Measurements from ENCODE around the gene DIAPH3.
"Not testable (repeated sequence)": the region's sequence is repeated elsewhere in the genome, so short reads cannot be mapped to it uniquely, and the experiment has no call there.

The DIAPH3 gene

DNA sequence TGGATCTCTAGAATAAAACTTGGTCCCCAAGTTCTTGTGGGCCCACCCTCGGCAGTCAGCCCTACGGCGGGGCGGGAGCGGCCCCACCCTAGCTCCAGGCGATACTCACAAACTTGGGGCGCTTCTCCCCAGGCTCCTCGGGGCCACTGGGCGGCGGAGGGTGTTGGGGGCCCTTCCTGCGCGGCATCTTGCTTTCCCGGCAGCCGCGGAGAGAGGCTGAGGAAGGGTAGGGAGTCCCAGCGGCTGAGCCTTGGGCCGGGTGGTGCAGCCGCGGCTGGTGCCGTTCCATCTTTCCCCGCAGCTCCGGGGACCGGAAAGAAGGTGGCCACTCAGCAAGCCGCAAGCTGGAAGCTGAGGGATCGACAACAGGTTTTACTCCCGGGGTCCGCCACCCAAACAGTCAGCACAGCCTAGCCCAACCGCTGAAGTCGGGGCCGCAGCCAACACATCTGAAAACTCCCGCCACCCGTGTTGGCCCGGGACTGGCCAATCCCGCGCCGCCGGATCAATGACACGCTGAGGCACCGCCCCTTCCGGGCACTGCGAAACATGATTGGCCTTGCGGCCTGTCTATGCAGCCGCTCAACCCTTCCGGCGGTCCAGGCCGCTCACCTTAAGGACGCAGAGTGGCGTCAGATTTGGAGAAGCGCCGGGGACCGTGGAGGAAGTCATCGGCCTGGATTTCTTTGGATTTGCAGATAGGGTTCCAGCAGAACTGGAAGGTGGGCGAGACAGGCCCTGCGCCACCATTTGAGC, at the start of gene DIAPH3:
Gene DIAPH3, minus strand, starts transcription at position 451 of the 756 bp plus-strand sequence. Its CDS starts 162 bp downstream, at position 289.
- peak; percentile 84 to 91 (median 88) for DNase-seq

DNA sequence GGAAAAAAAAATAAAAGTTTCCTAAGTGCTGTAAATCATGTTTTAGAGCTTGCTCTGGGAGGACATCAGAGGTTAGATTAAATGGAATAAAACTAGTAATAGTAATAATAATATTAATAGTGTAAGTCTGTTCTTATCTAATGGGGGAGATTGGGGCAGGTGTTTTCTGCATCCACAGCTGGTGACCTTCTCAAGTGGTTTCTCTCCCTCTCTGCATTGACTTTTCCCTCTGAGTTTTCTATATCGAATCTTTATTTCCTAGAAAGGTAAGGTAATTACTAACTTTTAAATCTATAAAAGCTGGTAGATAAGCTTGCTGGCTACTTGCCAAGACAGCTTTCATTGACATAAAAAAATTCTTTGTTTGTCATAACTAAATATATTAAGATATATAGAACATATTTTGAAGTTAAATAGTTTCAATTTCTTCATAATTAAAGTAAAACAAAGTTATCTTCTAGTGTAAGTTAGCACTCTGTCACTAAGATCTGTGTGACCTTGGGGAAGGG, 49.6 kb upstream of the DIAPH3 start:
- no peak for DNase-seq

DNA sequence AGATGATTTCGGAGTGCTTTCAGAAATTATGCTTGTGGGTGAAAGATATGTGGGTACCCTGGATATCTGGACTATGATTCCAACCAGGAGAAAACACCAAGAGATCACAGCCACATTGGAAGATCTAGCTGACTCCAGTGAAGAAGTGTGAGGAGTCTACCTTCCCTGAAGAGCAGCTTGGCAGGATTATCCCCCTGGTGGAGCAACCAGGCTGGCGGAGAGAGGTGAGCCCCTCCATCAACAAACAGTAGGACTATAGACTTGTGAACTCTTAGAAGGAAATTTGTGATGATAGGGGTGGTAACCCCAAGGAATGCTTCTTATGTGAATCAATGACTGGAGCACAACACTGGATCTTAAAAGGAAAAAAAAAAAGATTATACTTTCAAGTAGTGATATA, 47.8 kb upstream of the DIAPH3 start:
- DNase-seq, result no peak

GRCh38 chr13:60210510-60211330, 47.0 kb upstream of the DIAPH3 start:
- DNase-seq, result no peak

DNA sequence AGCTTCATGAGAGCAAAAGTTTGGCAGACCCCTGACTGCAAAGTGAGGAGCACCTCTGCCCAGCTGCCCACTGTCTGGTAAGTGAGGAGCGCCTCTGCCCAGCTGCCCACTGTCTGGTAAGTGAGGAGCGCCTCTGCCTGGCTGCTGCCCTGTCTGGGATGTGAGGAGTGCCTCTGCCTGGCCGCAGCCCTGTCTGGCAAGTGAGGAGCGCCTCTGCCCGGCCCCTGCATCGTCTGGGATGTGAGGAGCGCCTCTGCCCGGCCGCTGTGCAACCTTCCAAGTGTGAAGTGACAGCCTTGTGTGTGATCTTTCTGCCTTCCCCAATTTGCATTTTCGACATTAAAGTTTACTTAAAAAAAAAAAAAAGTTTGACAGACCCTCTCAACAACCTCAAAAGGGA, 41.8 kb upstream of the DIAPH3 start:
- not testable (repeated sequence) for DNase-seq

DNA sequence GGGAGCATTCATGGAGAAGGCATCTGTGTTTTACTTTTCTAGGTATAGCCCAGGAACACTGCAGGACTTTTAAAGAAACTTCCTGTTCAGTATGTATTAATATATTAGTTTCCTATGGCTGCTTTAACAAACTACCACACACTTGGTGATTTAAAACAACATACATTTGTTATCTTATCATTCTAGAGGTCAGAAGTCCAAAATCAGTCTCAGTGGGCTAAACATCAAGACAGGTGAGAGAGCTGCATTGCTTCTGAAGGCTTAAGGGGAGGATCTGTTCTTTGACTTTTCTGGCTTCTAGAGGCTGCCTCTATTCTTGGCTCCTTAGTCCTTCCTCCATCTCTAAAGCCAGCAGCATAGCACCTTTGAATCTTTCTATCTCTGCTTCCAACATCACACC, 37.6 kb upstream of the DIAPH3 start:
- DNase-seq, result no peak

- DNase-seq, result not testable (repeated sequence)
These were observed 32.2 kb upstream of the DIAPH3 start for GRCh38 chr13:60195893-60196292.

GRCh38 chr13:60182907-60183306, 19.2 kb upstream of the DIAPH3 start:
- DNase-seq, result no peak

DNA sequence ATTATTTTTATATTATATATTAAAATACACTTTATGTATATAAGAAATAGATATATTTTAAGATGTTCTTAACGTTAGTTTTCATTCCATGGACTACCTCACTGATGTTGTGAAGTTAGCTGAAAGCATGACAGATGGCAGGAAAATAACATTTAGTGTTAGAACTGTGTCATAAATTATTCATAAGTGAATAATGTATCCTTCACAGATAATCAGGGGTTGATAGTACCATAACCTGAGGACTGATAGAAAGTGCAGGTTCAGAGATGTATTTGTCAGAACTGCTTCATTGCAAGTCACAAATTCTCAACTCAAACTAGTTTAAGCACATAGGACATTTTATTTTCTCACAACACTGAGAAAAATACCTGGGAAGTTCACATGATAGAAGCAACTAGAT, 14.6 kb upstream of the DIAPH3 start:
- DNase-seq, result no peak

DNA sequence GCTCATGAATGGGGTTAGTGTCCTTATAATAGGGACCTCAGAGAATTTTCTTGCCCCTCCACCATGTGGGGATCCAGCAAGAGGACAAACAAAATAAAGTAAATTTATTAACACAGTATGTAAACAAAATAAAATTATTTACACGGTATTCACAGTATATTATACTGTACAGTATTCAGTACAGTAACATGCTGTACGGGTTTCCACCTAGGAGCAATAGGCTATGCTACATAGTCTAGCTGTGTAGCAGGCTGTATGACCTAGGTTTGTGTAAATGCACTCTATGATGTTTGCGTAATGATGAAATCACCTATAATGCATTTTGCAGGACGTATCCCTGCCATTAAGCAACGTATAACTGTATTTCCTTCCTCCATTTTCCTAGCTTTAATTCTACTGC, 11.8 kb upstream of the DIAPH3 start:
- no peak for DNase-seq

GRCh38 chr13:60174113-60174512, 10.4 kb upstream of the DIAPH3 start:
- DNase-seq, result no peak

DNA sequence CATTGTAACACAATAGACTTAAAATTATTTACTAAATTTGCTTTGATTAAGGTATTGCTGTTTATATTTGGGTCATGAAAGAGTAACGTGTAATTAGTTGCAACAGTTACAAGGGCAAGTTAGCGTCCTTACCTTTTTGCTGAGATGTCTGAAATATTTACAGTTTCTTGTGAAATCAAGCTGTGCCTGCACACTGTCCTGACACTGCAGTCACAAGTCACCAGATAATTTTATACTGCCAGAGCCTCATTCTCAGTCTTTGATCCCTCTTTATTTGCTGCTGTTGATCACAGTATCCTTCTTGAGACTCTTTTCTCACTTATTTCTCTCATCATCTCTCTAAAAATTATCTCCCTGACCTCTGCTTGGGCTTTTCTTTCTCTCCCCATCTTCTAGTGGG, 8.4 kb upstream of the DIAPH3 start:
- DNase-seq, result no peak

DNA sequence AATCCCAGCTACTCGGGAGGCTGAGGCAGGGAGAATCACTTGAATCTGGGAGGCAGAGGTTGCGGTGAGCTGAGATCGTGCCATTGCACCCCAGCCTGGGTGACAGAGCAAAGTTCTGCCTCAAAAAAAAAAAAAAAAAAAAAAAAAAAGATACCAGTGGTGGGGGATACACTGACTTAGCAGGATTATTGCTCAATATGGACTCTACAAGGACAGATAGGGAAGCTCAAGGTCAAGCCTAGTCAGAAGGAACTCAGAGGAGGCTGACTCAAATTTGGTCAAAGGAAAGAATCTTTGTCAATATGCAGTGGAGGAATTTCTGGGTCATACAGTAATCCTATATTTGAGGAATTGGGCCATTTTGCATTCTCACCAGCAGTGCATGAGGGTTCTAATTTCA, 6.7 kb upstream of the DIAPH3 start:
- no peak for DNase-seq

- no peak for DNase-seq
These were observed 5.7 kb upstream of the DIAPH3 start for GRCh38 chr13:60169239-60170031.

GRCh38 chr13:60167121-60167520, 3.4 kb upstream of the DIAPH3 start:
- no peak for DNase-seq

DNA sequence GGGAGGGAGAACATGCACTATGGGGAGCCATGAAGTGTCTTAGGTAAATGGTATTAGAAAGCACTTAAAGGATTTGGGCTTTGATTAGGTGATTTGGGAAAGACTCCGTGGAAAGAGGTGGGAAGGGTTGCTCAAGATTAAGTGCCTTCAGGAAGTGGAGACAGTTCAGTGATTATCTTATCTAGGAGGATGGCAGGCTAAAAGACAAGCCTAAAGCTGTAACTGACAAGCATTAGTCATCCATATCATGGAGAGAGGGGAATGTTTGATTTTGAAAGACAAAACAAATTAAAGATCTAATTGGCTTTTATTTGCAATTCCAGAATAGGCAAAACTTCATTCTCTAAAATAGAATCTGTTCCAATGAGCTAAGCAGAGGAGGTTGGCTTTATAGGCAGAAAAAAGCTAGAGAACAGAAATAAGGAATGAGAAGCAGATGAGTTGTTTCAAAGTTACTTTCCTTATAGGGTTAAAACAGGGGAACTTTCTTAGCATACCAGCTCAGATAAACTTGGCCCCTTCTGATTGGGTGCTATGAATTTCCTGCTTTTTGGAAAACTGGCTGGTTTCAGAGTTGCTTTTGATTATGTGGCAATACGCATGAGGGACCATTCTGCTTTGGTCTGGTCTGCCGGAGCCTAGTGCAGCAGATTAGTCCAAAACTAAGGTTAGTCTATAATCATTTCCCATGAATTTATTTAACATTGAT, 1.8 kb upstream of the DIAPH3 start:
- no peak for DNase-seq

DNA sequence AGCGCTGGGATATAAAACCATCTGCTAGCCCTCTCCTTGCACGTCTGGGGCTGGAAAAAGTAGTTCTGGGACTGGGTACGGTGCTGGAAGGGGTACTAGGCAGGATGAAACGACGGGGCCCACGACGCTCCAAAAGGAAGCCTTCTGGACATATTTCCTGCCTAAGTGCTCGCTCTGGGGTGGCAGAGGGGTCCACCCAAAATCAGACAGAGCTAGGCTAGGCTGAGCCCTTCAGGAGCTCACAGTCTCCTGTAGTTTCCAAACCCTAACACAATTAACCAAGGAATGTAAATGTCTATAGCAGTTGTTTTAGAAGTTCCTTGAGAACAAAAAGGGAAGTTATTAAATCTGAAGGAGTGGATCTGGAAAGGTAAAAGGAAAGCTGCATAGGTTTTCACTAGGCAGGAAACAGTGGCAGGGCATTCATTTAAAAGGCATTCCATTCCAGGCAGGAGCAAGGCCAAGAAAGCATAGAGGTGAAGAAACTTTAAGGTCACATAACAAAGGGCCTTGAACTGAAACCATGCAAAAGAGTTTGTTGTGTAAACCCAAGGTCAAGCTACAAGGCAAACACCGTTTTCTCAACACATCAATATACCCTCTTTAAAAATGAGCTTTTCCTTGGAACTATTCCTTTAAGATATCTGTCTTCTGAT, 634 bp upstream of the DIAPH3 start:
- DNase-seq, result no peak

- DNase-seq, result no peak
These were observed 1.6 kb downstream of the DIAPH3 start for GRCh38 chr13:60162096-60162495.

DNA sequence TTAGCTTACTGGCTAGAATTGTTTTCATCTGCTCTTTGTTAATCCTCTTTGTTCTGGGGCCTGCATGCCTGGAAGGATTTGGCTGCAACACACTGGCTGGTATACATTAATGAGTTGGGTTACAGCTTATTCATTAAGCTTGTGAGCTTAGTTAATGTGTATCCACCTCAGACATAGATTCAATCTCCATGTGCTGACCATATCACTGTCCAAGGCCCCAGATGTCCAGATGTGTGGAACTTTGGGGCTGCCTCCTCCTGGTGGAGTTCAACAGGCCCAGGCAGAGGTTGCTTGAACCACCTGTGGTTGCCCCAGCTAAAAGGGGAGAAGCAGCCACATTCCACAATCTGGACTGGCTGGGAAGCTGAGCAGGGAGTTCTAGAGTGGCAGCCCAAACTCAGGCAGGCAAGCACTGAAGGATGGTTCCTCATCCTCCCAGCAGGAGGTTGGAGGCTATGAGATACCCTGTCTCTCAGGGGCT, 5.4 kb downstream of the DIAPH3 start:
- DNase-seq, result no peak

DNA sequence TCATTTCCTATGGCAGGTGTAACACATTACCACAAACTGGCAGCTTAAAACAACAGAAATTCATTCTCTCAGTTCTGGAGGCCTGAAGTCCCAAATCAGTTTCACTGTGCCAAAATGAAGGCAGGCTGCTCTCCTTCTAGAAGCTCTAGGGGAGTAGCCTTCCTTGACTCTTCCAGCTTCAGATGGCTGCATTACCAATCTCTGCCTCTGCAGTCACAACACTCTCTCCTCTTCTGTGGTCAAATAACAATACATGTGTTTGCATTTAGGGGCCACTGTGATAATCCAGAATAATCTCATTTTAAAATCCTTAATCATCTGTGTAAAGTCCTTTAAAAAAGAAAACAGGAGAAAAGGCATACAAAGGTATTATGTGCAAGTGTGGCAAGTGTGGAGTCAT, 7.8 kb downstream of the DIAPH3 start:
- DNase-seq, result no peak

GRCh38 chr13:60152904-60153303, 10.8 kb downstream of the DIAPH3 start:
- no peak for DNase-seq

- no peak for DNase-seq
These were observed 11.6 kb downstream of the DIAPH3 start for GRCh38 chr13:60152114-60152513.
